Measurements from ENCODE around the gene SFRP5. TPM values are rescaled to one million over a fixed set of nuclear protein-coding genes. Genes with fewer than 3 reads are reported as not detected.

SFRP5 gene
- total RNA-seq, 1 experiment from 2014 or later: 3.5 TPM

DNA sequence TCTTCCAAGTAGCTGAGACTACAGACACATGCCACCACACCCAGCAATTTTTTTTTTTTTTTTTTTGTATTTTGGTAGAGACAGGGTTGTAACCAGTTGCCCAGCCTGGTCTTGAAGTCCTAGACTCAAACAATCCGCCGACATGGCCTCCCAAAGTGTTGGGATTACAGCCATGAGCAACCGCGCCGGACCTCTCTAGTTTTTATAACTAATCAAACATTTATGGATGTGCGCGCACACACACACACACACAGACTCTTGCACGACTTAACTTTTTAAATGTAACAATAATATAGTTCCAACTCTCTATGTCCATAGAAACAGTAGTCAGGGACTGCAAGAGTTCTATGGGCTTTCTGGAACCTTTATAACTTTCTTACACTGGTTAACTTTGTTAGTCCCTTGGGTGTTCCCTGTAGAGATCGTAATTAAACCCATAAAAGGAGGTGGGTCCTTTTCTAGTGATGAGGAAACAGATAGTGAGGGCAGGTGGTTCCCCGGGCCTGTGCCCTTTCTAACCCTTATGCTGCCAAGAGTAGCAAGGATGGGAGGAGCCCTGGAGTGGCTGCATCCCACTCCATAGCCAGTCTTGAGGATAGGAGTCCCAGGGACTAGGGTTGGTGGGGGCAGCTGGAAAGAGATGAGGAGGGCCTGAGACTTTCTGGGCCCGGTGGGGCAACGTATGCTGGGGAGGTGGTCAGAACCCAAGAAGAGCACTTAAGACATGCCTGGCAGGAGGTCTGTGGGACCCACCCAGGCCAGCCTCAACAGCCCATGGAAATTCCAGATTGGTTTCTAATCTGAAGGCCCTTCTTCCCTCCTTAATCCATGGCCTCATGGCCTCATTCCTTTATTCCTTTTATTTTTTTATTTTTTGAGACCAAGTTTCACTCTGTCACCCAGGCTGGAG is 49.7 kb downstream of the SFRP5 start (continued):
- no peak for TF ChIP-seq GTF2I (CRISPR knock-in tag; conservative IDR thresholded peaks at IDR 0.05)
- no peak for TF ChIP-seq TP53 (CRISPR knock-in tag; IDR thresholded peaks at IDR 0.05)

DNA sequence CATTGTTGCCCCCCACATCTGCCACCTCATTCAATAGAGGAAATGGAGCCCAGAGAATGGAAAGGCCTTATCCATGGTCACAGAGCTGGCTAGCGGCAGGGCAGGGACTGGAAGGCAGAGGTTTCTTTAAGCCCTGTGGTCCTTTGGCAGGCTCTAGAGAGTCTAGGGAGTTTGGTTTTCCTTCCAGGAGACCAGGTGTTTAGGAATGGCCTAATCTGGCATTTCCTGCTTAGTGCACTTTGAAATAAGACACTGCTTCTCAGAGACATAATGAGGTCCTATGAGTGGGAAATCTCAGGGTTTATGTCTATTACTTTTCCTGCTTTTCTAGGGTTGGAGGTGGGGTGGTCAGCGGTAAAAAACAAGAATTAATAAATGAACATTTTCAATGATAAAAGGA is 52.2 kb downstream of the SFRP5 start:
- H3K9me3 Mint-ChIP-seq: no peaks in the 10 kb centered on the region
- TF ChIP-seq ATF1 (CRISPR knock-in tag; IDR thresholded peaks at IDR 0.05): no peak
- TF ChIP-seq, protein P1, sequence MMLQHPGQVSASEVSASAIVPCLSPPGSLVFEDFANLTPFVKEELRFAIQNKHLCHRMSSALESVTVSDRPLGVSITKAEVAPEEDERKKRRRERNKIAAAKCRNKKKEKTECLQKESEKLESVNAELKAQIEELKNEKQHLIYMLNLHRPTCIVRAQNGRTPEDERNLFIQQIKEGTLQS (CRISPR knock-in tag; conservative IDR thresholded peaks at IDR 0.05): no peak
- TF ChIP-seq, protein P2, sequence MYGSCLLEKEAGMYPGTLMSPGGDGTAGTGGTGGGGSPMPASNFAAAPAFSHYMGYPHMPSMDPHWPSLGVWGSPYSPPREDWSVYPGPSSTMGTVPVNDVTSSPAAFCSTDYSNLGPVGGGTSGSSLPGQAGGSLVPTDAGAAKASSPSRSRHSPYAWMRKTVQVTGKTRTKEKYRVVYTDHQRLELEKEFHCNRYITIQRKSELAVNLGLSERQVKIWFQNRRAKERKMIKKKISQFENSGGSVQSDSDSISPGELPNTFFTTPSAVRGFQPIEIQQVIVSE (CRISPR knock-in tag; IDR thresholded peaks at IDR 0.05; ENCODE audit: borderline replicate concordance): no peak
- TF ChIP-seq SP1 (CRISPR knock-in tag; conservative IDR thresholded peaks at IDR 0.05): no peak
- H3K36me3 Mint-ChIP-seq: peaks cover 10% of the 10 kb centered on the region
- no peak for DNase-seq (ENCODE audit: low spot score)
- CTCF ChIA-PET: interaction anchor here (0.9 to 3.9 kb wide), 3 partner anchors 10 to 32 kb away, joined by 3 to 26 read pairs (median 13); partner anchors contain the start of gene AVPI1
- peak; percentile 11 for ATAC-seq
- H3K27ac Mint-ChIP-seq: peak overlapping the region; percentile 92
- POLR2A ChIA-PET: interaction anchor here (1.4 kb wide), 1 partner anchor 11 kb away, joined by 4 read pairs; no protein-coding TSS in a partner anchor
- no peaks in the 10 kb centered on the region for H3K27me3 Mint-ChIP-seq (ENCODE audit: low read depth)
- peaks cover 45% of the 10 kb centered on the region for H3K4me1 Mint-ChIP-seq
- H3K4me3 Mint-ChIP-seq: peak overlapping the region; percentile 6

DNA sequence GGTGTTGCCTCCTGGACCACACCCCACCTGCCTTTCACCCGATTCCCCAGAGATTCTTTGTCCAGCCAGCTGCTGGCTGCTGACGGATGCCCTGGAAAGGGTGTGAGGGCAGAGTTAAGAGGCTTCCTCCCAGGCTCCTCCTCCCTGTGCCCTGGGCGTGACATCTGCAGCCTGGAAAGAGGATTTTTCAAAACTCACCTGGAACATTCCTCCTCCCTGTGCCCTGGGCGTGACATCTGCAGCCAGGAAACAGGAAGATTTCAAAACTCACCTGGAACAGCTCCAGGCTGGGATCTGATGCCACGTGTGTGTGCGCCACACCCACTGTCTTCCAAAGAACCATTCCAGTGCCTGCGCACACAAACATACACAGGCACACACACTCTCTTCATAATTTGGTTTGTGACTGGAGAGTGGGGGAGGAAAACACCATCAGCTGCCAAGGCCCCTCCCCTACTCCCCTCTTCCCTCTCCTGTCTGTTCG is 53.1 kb downstream of the SFRP5 start:
- Mint-ChIP-seq H3K4me1 (peaks cover 45% of the 10 kb centered on the region), H3K27ac (peak overlapping the region; percentile 92), H3K27me3 (ENCODE audit: low read depth) (no peaks in the 10 kb centered on the region), H3K9me3 (no peaks in the 10 kb centered on the region), H3K36me3 (peaks cover 10% of the 10 kb centered on the region), H3K4me3 (0 out of 2 replicates have a peak overlapping the region, but pooled peaks have one; percentile 6)
- ChIA-PET CTCF (interaction anchor here (0.8 to 3.9 kb wide), 4 partner anchors 9 to 32 kb away, joined by 3 to 26 read pairs (median 8); partner anchors contain the start of gene AVPI1), POLR2A (interaction anchor here (0.6 to 1.4 kb wide), 3 partner anchors 10 to 54 kb away, joined by 4 read pairs; partner anchors contain the start of gene AVPI1)
- DNase-seq (ENCODE audit: low spot score) (peak; percentile 20), ATAC-seq (peak; percentile 2)
- no peak for TF ChIP-seq NR3C1 (CRISPR knock-in tag; conservative IDR thresholded peaks at IDR 0.05; ENCODE audit: low read depth)
- TF ChIP-seq SMAD3 (CRISPR knock-in tag; IDR thresholded peaks at IDR 0.05; ENCODE audit: borderline replicate concordance): no peak
- TF ChIP-seq, protein P1 (CRISPR knock-in tag; conservative IDR thresholded peaks at IDR 0.05): no peak
- TF ChIP-seq NFYB (CRISPR knock-in tag; conservative IDR thresholded peaks at IDR 0.05; ENCODE audit: low read depth): no peak
- TF ChIP-seq FOXJ3 (CRISPR knock-in tag; IDR thresholded peaks at IDR 0.05; ENCODE audit: borderline replicate concordance): no peak
- TF ChIP-seq ZBTB21 (CRISPR knock-in tag; IDR thresholded peaks at IDR 0.05; ENCODE audit: borderline replicate concordance): no peak
- TF ChIP-seq ZNF671 (CRISPR knock-in tag; IDR thresholded peaks at IDR 0.05): no peak
- TF ChIP-seq FOXP1 (CRISPR knock-in tag; IDR thresholded peaks at IDR 0.05; ENCODE audit: borderline replicate concordance): no peak
- TF ChIP-seq ZNF416 (CRISPR knock-in tag; IDR thresholded peaks at IDR 0.05): no peak
- TF ChIP-seq, protein P3, sequence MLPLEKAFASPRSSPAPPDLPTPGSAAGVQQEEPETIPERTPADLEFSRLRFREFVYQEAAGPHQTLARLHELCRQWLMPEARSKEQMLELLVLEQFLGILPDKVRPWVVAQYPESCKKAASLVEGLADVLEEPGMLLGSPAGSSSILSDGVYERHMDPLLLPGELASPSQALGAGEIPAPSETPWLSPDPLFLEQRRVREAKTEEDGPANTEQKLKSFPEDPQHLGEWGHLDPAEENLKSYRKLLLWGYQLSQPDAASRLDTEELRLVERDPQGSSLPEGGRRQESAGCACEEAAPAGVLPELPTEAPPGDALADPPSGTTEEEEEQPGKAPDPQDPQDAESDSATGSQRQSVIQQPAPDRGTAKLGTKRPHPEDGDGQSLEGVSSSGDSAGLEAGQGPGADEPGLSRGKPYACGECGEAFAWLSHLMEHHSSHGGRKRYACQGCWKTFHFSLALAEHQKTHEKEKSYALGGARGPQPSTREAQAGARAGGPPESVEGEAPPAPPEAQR (CRISPR knock-in tag; IDR thresholded peaks at IDR 0.05): no peak
- TF ChIP-seq, protein P2 (CRISPR knock-in tag; IDR thresholded peaks at IDR 0.05; ENCODE audit: borderline replicate concordance): no peak
- TF ChIP-seq, protein P4, sequence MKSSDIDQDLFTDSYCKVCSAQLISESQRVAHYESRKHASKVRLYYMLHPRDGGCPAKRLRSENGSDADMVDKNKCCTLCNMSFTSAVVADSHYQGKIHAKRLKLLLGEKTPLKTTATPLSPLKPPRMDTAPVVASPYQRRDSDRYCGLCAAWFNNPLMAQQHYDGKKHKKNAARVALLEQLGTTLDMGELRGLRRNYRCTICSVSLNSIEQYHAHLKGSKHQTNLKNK (CRISPR knock-in tag; IDR thresholded peaks at IDR 0.05): no peak
- no peak for TF ChIP-seq NR2C2 (CRISPR knock-in tag; IDR thresholded peaks at IDR 0.05)
